SH-SY5Y (cell line): Measurements from ENCODE around the gene GUCY2D.

Experiments
- GATA2 ChIP-seq: IDR thresholded peaks from 2 replicates; pipeline ENCODE4 v1.6.1; 2011; ENCODE audit warnings: mild to moderate bottlenecking, low read depth, low read length
- GATA3 ChIP-seq: IDR thresholded peaks from 2 replicates; pipeline ENCODE4 v1.6.1; 2011; ENCODE audit warnings: low read depth, mild to moderate bottlenecking, low read length, moderate library complexity

GUCY2D gene

DNA sequence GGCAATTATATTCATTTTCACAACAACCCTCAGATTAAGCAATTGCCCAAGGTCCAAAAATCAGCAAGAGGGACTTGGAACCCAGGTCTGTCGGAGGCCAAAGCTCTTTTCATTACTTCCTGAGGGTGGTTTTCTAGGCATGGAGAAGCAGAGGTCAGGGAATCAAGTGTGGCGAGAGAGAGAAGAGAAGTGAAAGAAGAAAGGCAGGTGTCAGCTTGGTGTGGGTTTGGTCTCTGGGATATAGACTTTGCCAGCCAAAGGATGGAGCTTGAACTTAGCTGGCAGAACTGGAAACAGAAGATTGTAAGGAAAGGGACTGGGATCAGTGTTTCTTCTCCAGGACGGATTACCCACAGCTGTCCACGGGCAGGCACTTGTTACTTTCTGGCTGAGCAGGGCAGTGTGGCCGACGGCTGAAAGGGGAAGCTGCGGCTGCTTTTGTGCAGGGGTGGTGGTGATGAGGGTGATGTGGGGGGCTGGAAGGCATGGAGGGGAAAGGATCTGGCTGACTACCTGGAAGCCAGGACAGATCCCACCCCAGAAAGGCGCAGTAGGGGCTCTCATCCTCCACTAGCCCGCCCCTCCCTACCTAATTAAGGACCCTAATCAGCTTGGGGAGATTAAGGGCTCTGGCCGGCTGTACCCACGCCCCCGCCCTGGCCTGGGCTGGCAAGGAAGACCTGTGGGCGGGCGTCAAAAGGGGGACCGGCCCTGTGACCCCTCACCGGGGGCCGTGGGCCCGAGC is at the start of gene GUCY2D:
GUCY2D (plus strand) TSS at position 640 of the 745 bp plus-strand sequence. CDS start 433 bp downstream, outside the sequence.
- TF ChIP-seq GATA2 = no peak
- TF ChIP-seq GATA3 = no peak

DNA sequence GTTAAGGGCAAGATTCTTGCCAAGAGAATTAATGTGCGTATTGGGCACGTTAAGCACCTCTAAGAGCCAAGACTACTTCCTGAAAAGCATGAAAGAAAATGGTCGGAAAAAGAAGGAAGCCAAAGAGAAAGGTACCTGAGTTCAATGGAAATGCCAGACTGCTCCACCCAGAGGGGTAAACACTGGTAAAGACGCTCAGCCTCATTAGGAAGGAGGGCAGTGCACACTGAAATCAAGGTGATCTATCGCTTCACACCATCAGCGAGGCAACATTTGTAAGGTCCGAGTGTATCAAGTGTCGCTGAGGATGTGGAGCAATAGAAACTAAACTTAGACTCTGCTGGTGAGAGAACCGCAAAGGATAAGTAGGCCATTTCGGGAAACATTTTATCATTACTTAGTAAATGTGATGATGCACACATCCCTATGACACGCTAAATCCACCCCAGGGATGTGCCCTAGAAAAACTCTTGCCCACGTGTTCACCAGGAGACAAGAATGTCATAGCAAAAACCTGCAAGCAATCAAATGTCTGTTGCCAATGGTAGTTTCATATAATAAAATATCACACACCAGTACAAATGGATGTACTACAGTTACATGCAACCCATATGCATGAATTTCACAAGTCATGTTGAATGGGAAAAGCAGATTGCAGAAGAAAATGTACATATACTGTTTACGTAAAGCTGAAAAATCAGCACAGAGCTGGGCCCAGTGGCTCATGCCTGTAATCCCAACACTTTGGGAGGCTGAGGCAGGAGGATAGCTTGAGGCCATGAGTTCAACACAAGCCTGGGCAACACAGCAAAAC is 46.8 kb upstream of the GUCY2D start:
- TF ChIP-seq GATA3 (no peak), GATA2 (no peak)

DNA sequence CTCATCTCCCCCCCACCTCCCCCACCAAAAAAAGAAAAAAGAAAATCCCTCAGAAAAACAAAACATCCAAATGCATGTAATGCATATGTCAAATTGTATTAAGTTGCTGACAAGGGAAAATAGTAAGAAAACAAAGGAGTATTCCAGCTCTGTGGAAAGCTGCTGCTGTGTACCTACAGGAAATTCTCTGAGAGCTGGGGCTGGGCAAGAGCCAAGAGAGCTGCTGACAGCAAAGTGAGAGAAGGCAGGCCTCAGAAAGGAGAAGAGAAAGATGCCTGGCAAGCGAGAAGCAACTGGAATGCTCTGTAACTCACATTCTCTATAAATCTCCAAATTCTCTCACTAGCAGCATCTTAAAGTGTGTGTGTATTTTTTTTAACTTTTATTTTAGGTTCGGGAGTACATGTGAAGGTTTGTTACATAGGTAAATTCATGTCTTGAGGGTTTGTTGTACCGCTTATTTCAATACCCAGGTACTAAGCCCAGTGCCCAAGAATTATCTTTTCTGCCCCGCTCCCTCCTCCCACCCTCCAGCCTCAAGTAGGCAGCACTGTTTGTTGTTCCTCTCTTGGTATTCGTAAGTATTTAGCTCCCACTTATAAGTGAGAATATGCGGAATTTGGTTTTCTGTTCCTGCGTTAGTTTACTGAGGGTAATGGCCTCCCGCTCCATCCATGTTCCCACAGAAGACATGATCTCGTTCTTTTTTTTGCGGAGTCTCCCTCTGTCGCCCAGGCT is 46.0 kb upstream of the GUCY2D start:
- TF ChIP-seq GATA2 (no peak), GATA3 (no peak)

DNA sequence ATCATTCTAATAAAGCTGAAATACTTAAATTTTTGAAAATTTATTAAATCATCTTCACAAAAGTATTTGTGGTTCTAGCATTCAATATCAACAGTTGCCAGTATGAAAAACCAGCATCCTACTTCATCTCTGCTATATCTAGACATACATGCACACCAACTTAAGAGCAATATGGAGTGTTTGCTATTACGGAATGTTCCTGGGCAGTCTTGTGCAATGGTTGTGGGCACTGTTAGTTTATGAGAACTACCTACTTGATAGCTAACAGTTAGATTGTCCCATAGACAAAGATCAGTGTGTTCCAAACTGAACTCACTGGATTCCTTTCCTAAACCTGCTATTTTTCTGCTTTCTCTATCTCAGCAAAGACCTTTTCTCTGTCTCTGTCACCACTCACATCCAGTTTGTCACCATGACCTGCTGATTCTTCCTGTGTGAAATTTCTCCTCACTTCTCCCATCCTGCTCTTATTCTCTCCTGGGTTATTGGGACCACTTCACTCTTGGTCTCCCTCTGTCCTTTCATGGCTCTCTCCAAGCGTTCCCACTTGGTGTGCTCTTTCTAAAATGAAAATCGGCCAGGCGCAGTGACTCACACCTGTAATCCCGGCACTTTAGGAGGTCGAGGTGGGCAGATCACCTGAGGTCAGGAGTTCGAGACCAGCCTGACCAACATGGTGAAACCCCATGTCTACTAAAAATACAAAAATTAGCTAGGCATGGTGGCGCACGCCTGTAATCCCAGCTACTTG is 42.7 kb upstream of the GUCY2D start:
- no peak for TF ChIP-seq GATA2
- no peak for TF ChIP-seq GATA3

DNA sequence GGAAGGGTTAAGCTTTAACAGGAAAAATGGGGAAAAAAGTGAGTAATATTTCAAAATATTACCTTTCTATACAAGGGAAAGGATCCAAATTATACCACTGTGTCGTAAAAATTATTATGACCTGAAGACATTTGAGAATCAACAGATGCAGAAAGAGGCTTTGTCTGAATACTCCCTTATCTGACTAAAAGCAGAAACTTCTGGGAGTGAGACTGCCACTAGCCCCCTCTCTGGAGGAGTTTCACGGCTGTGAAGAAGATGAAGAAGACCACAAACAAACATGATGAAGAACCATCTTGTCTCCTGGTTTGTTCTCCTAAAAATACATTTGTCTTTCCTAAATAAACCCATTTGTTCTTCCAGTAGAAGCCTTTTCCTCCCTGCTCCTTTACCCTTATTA is 41.0 kb upstream of the GUCY2D start:
- no peak for TF ChIP-seq GATA3
- no peak for TF ChIP-seq GATA2

DNA sequence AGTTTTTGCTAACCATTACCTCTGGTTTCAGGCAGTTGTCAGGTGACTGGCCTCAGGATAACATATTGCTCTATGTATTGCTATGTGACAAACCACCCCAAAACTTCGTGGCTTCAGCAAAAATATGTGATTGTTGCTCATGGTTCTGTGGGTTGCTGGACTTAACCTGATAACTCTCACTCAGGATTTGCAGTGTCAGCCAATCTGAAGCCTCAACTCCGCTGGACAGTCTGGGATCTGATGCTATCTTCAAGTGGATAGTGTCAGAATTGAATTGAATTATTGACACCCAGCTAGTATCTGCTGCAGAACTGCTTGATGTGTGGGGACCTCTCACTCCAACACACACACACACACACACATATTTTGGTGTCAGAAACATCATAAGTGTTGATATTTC is 34.7 kb upstream of the GUCY2D start:
- no peak for TF ChIP-seq GATA3
- TF ChIP-seq GATA2 = no peak

DNA sequence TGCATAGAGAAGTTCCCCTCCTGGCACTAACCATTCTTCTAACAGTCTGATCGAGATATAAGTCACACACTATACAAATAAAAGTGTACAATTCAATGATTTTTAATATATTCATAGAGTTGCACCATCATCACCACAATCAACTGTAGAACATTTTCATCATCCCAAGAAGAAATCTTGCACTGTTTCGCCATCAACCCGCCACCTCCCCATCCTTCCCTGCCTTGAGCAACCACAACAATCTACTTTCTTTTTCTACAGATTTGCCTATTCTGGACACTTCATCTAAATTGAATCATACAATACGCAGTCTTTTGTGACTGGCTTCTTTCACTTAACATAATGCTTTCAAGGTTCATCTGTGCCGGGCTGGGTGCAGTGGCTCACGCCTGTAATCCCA is 33.0 kb upstream of the GUCY2D start:
- TF ChIP-seq GATA3 = no peak
- no peak for TF ChIP-seq GATA2

DNA sequence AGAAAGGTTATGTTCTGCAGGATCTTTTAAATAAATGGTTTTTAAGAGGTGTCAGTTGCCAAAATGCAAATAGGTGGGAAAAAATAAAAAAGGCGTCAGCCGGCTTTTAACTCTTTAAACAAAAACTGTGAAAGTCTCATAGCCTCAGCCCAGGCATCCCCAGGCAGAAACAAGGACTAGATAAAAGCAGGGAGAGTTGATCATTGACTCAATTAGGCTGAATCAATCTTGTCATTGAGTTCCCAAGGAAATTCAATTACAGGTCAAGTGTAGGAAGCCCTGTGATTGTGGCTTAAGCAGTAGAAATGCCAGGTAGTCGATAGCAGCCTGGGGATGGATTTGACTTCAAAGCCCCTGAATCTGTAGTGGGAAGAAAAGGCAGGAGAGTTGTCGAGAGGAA is 30.8 kb upstream of the GUCY2D start:
- TF ChIP-seq GATA3 = no peak
- TF ChIP-seq GATA2 = no peak

DNA sequence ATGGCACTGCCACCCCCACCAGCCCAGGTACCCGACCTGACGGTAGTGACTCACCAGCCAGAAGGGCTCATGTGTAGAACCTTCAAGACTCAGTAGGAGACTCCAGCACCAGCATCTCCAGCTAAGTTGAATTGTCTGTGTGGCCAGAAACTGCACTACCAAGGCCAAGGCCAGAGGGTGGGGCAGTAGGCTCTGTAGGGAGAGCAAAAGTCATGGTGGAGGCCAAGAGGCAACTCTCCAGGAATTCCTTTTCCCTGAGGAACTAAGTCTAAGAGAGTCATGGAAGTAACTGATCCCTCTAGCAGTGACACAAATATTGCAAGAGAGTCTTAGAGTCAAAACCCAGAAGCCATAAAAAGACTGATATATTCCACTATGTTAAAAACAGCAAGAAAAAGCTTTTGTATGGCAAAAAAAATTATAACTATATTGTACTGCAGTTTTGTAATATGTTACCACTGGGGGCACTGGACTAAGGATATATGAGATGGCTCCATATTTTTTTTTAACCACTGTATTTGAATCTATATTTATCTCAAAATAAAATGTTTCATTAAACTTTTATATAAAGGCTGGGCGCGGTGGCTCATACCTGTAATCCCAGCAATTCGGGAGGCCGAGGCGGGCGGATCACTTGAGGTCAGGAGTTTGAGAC is 30.2 kb upstream of the GUCY2D start:
- no peak for TF ChIP-seq GATA2
- TF ChIP-seq GATA3 = no peak

DNA sequence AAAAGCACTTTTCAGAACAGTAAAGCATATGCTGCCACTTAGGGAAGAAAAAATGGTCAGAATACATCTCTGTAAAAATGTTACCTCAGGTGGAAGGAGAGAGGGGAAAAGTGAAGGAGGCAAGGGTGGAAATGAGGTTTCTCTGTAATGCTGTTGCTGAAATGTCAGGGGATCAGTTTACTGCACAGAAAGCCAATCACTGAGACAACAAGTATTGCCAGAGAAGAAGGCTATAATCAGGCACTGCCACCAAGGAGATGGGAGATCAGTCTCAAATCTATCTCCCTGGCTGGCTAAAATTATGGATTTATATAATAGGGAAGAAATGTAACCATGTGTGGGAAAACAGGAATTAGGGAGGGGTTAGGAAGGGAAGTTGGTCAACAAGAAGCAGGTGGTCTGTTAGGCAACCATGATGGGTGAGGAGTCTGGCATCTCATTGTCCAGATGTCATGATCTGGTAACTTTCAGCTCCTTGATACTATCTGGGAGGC is 27.7 kb upstream of the GUCY2D start:
- TF ChIP-seq GATA3 = no peak
- TF ChIP-seq GATA2 = no peak

DNA sequence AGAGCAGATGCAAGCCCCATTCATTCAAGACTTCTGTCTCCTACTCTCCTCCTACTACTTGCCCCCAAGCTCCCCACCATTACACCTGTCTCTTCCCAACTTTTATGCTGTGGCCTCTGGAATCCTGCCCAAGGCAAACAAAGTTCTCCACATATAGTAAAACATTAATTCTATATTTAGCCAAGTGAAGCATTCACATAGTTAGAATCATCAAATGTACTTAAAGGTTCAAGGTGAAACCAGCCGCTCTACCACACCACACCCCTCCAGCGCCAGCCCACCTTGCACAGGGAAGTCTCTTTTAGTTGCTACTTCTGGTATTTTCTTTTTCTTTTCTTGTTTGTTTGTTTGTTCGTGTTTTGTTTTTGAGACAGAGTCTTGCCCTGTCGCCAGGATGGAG is 25.4 kb upstream of the GUCY2D start:
- no peak for TF ChIP-seq GATA2
- no peak for TF ChIP-seq GATA3

DNA sequence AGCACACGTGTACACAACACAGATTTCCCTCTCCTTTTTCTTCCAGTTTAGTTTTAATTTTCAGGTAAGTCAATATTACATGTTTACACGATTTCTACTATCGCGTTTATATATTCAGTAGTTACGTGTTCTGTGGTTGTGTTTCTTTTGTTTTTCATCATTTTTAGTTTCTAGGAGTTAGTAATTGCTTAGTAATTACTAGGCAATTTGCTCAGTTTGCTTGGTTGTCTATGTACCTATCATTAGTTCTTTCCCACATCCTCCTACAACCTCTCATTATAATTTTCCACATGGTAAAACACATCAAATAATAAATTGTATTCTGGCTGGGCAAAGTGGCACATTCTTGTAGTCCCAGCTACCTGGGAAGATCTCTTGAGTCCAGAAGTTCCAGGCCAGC is 24.6 kb upstream of the GUCY2D start:
- TF ChIP-seq GATA2 (no peak), GATA3 (no peak)

DNA sequence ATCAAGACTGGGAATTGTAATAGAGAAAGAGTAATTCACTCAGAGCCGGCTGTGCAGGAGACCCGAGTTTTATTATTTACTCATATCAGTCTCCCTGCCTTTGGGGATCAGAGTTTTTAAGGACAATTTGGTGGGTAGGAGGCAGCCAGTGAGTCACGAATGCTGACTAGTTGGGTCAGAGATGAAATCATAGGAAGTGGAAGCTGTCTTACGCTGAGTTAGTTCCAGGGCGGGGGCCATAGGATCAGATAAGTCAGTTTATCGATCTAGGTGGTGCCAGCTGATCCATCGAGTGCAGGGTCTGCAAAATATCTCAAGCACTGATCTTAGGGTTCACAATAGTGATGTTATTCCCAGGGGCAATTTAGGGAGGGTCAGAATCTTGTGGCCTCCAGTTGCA is 20.2 kb upstream of the GUCY2D start:
- TF ChIP-seq GATA2 = 0 out of 2 replicates have a peak, but pooled peaks have one; percentile 18
- TF ChIP-seq GATA3 = no peak

DNA sequence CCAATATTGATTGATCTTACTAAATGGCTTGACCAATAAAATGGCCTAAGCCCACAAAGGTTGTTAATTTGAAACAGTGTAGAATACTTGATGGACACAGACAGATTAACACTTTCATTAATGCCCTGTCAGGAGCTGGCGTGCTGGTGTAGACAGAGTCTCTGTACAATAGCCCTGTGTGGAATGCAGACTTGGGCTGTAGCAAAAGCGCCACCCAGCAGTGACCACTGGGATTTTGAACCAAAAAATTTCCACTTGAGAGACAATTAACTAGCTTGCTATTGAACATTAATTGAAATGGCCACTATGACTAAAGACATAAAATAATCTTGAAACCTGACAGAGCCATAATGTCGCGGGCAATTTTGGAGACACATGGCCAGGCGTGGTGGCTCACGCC is 19.7 kb upstream of the GUCY2D start:
- TF ChIP-seq GATA3 (no peak), GATA2 (no peak)
